H1 (cell line): ENCODE data around the gene FHAD1. TPM values are rescaled to one million over a fixed set of nuclear protein-coding genes. Genes with fewer than 3 reads are reported as not detected.

Source experiments
- CTCF ChIA-PET: fragments of 300-600 bp; sonication (Branson Sonifier 250); formaldehyde crosslinking; loops from one replicate; lab custom pipeline; 2021; ENCODE audit not compliant: partially characterized antibody; lab: Charles Lee
- POLR2A ChIA-PET: fragments of 300-600 bp; sonication (Branson Sonifier 250); formaldehyde crosslinking; loops from one replicate; lab custom pipeline; 2021; ENCODE audit warnings: inconsistent platforms; ENCODE audit not compliant: partially characterized antibody; lab: Charles Lee
- DNase-seq, 2 experiments: peaks; one replicate each; pipeline versions ENCODE4 v3.0.0 to v3.0.0-alpha.2; 2010 to 2022; ENCODE audit warnings: low spot score in 2 of 2, low read depth in 1 of 2, mixed read lengths in 1 of 2
- FAIRE-seq: peaks from 2 replicates; lab custom pipeline; 2011; peaks lifted over from hg19 to GRCh38; lab: Jason Lieb, UNC
- H2AFZ ChIP-seq: 2 replicates; pipeline ENCODE4 v1.8.1; 2012; ENCODE audit warnings: low read length, inconsistent platforms
- H2AK5ac ChIP-seq: 2 replicates; pipeline ENCODE4 v1.6.1; 2013; ENCODE audit warnings: low read depth, low read length
- H2BK120ac ChIP-seq: replicated peaks from 2 replicates; pipeline ENCODE3; 2013; ENCODE audit warnings: low read depth, low read length, inconsistent platforms
- H2BK12ac ChIP-seq: 2 replicates; pipeline ENCODE4 v1.6.1; 2013; ENCODE audit warnings: low read depth, low read length
- H2BK15ac ChIP-seq: 2 replicates; pipeline ENCODE4 v1.6.1; 2013; ENCODE audit warnings: low read length
- H2BK20ac ChIP-seq: 2 replicates; pipeline ENCODE4 v1.6.1; 2013; ENCODE audit warnings: low read length
- H2BK5ac ChIP-seq: 2 replicates; pipeline ENCODE4 v1.6.1; 2013; ENCODE audit warnings: low read depth, low read length
- H3K14ac ChIP-seq: 2 replicates; pipeline ENCODE4 v1.6.1; 2013; ENCODE audit warnings: inconsistent platforms; ENCODE audit not compliant: insufficient read length
- H3K18ac ChIP-seq: 2 replicates; pipeline ENCODE4 v1.6.1; 2013; ENCODE audit warnings: low read length; ENCODE audit errors: extremely low read depth
- H3K23ac ChIP-seq: 2 replicates; pipeline ENCODE4 v1.6.1; 2013; ENCODE audit warnings: inconsistent platforms; ENCODE audit not compliant: insufficient read length
- H3K23me2 ChIP-seq: 2 replicates; pipeline ENCODE4 v1.6.1; 2013; ENCODE audit warnings: low read depth, low read length
- H3K27ac ChIP-seq: 2 replicates; pipeline ENCODE4 v1.6.1; 2011; ENCODE audit warnings: low read depth, low read length, inconsistent platforms
- H3K27me3 ChIP-seq, 4 experiments: replicated peaks in 1 of 4; 1 replicate in 1 of 4; 2 replicates in 3 of 4; pipeline versions ENCODE4 v1.6.1 to v1.8.1; 2011 to 2013; ENCODE audit warnings: low read length in 3 of 4, mild to moderate bottlenecking in 3 of 4, inconsistent platforms in 2 of 4, mixed read lengths in 2 of 4, moderate library complexity in 1 of 4; ENCODE audit not compliant: control insufficient read depth in 3 of 4, insufficient read depth in 3 of 4; ENCODE audit errors: extremely low read depth in 1 of 4
- H3K36me3 ChIP-seq, 4 experiments: 2 replicates each; pipeline versions ENCODE4 v1.6.1 to v1.8.1; 2011 to 2013; ENCODE audit warnings: mild to moderate bottlenecking in 4 of 4, low read length in 3 of 4, moderate library complexity in 2 of 4, control low read depth in 1 of 4, inconsistent platforms in 1 of 4; ENCODE audit not compliant: insufficient read depth in 4 of 4, control insufficient read depth in 2 of 4
- H3K4ac ChIP-seq: replicated peaks from 2 replicates; pipeline ENCODE3; 2013; ENCODE audit warnings: low read length, low read depth, mixed read lengths, inconsistent platforms; ENCODE audit not compliant: insufficient read length
- H3K4me1 ChIP-seq, 4 experiments: replicated peaks in 1 of 4; 1 replicate in 1 of 4; 2 replicates in 3 of 4; pipeline versions ENCODE4 v1.6.1 to v1.8.1; 2011 to 2013; ENCODE audit warnings: low read length in 3 of 4, inconsistent platforms in 2 of 4, mixed read lengths in 1 of 4; ENCODE audit not compliant: insufficient read depth in 4 of 4, control insufficient read depth in 3 of 4
- H3K4me2 ChIP-seq, 2 experiments: 2 replicates each; pipeline versions ENCODE4 v1.6.1 to v1.8.1; 2011 to 2013; ENCODE audit warnings: low read depth in 2 of 2, low read length in 2 of 2, control low read depth in 1 of 2, inconsistent platforms in 1 of 2, mild to moderate bottlenecking in 1 of 2; ENCODE audit not compliant: insufficient read depth in 1 of 2
- H3K4me3 ChIP-seq, 4 experiments: fragments of 200-600, 300-600 bp in 1 of 4; sonication (generic), shearing (Covaris generic), sonication (Bioruptor Twin) in 1 of 4; 2 replicates each; pipeline versions ENCODE4 v1.5.1 to v1.8.1; 2011 to 2016; ENCODE audit warnings: low read length in 4 of 4, low read depth in 3 of 4, control low read depth in 2 of 4, inconsistent platforms in 2 of 4, mild to moderate bottlenecking in 2 of 4, mixed read lengths in 1 of 4, moderate library complexity in 1 of 4; ENCODE audit not compliant: insufficient read depth in 2 of 4; ENCODE audit errors: extremely low read depth in 1 of 4
- H3K56ac ChIP-seq: replicated peaks from 2 replicates; pipeline ENCODE3; 2013; ENCODE audit warnings: low read depth, mild to moderate bottlenecking, mixed read lengths, low read length, inconsistent platforms; ENCODE audit not compliant: insufficient read length
- H3K79me1 ChIP-seq: 2 replicates; pipeline ENCODE4 v1.6.1; 2013; ENCODE audit warnings: low read depth, low read length, control low read depth
- H3K79me2 ChIP-seq, 2 experiments: 2 replicates each; pipeline versions ENCODE4 v1.6.1 to v1.8.1; 2012 to 2013; ENCODE audit warnings: low read length in 2 of 2, mild to moderate bottlenecking in 2 of 2, inconsistent platforms in 1 of 2; ENCODE audit not compliant: insufficient read depth in 2 of 2, control insufficient read depth in 1 of 2
- H3K9ac ChIP-seq, 4 experiments: replicated peaks in 1 of 4; 1 replicate in 1 of 4; 2 replicates in 3 of 4; pipeline versions ENCODE4 v1.6.1 to v1.8.1; 2011 to 2013; ENCODE audit warnings: low read depth in 3 of 4, low read length in 3 of 4, control low read depth in 2 of 4, mild to moderate bottlenecking in 2 of 4, moderate library complexity in 2 of 4, inconsistent platforms in 1 of 4; ENCODE audit errors: extremely low read depth in 1 of 4
- H3K9me3 ChIP-seq, 2 experiments: 2 replicates each; pipeline versions ENCODE4 v1.6.1 to v1.8.1; 2012 to 2013; ENCODE audit warnings: mild to moderate bottlenecking in 2 of 2, moderate library complexity in 2 of 2, control low read depth in 1 of 2, inconsistent platforms in 1 of 2, low read depth in 1 of 2, low read length in 1 of 2, mixed read lengths in 1 of 2; ENCODE audit not compliant: insufficient read depth in 2 of 2
- H4K20me1 ChIP-seq, 2 experiments: replicated peaks in 1 of 2; 2 replicates each; pipeline versions ENCODE3 to v1.8.1; 2011 to 2013; ENCODE audit warnings: inconsistent platforms in 2 of 2, low read length in 2 of 2, mild to moderate bottlenecking in 1 of 2; ENCODE audit not compliant: insufficient read depth in 2 of 2, control insufficient read depth in 1 of 2
- H4K5ac ChIP-seq: 2 replicates; pipeline ENCODE4 v1.6.1; 2013; ENCODE audit warnings: low read length, low read depth, mixed read lengths, inconsistent platforms; ENCODE audit not compliant: insufficient read length
- H4K8ac ChIP-seq: 2 replicates; pipeline ENCODE4 v1.8.0; 2013; ENCODE audit warnings: mild to moderate bottlenecking, moderate library complexity, low read length, inconsistent platforms; ENCODE audit not compliant: insufficient read depth; ENCODE audit errors: extremely low read depth
- H4K91ac ChIP-seq: replicated peaks from 2 replicates; pipeline ENCODE3; 2013; ENCODE audit warnings: low read length, mixed read lengths, inconsistent platforms; ENCODE audit not compliant: insufficient read length
- WGBS, 2 experiments: shearing (Covaris generic) in 1 of 2; methylation state at CpG; one replicate each; pipeline versions ENCODE4 v1.1.6 to v1.1.7; 2013 to 2015; ENCODE audit warnings: low lambda C conversion rate in 2 of 2, mixed read lengths in 2 of 2, inconsistent platforms in 1 of 2, low coverage in 1 of 2, missing lambda C conversion rate in 1 of 2; ENCODE audit not compliant: insufficient replicate concordance in 2 of 2, insufficient coverage in 1 of 2, insufficient read length in 1 of 2; ENCODE audit errors: extremely low coverage in 1 of 2, missing lambda C conversion rate in 1 of 2; 5-methylcytosine and 5-hydroxymethylcytosine counted together
- polyA plus RNA-seq, 7 experiments: library from polyadenylated mRNA; depleted of rRNA in 3 of 7; stranded (reverse) in 5 of 7; unstranded in 2 of 7; fragments of >200 nt in 5 of 7; fragments of 200-250 nt in 2 of 7; gene quantifications; 1 replicate in 5 of 7; 2 replicates in 1 of 7; 4 replicates in 1 of 7; pipeline versions ENCODE4 v1.2.1 to v1.2.3, GENCODE V29; 2011 to 2013; ENCODE audit warnings: missing spikeins in 2 of 7, mixed read lengths in 2 of 7
- total RNA-seq: library from RNA; stranded (reverse); fragmentation: NEBNext Ultra II Directional; extraction: Animal tissue kit (Norgen Biotek cat#: 25700); gene quantifications from 2 replicates; pipeline ENCODE4 v1.2.1, GENCODE V29; 2021
- TF ChIP-seq, protein P1 (sequence below): IDR thresholded peaks from 2 replicates; pipeline ENCODE4 v1.6.1; 2012; ENCODE audit warnings: low read length, inconsistent platforms

FHAD1 gene
- total and polyA plus RNA-seq, 2 of the 8 experiments (the other 6 are each of a cell fraction or from before 2014, with no cell fraction given): 0.39 to 0.69 TPM

DNA sequence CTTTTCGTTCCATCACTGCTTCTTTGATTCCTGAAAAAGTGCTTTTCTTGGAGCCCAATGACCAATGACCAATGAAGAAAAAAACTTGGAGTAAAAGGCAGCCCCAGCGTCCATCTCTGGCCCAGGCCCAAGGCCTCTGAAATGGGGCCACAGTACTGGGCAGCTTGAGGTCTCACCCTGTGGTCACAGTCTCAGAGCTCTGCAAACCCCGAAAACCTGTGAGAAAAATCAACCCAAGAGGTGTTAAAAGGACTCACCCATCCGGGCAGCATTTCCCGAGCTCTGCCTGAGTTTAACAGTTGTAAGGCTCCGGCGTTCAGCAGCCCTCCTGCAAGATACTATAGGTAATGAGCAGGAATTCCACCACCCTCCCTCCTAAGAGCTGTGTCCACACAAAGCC is 160.6 kb downstream of the FHAD1 start:
- Histone ChIP-seq H3K4me3 (no peak overlapping the region), H4K8ac (no peak overlapping the region), H3K79me1 (no peaks in the 10 kb centered on the region), H2BK20ac (no peak overlapping the region), H3K4me1 (peaks cover 0 to 15% (median 3%) of the 10 kb centered on the region in 4 experiments; a peak in 6 of 7 replicates), H4K20me1 (peaks cover 0 to 4% of the 10 kb centered on the region in 2 experiments), H3K36me3 (no peaks in the 10 kb centered on the region), H3K14ac (no peak overlapping the region), H3K9me3 (no peaks in the 10 kb centered on the region), H3K23me2 (peaks cover 8% of the 10 kb centered on the region), H2AK5ac (no peak overlapping the region), H4K5ac (no peak overlapping the region), H3K56ac (no peak overlapping the region), H2BK12ac (no peak overlapping the region), H3K4me2 (no peak overlapping the region), H3K4ac (no peak overlapping the region), H4K91ac (no peak overlapping the region), H2AFZ (no peak overlapping the region), H2BK120ac (no peak overlapping the region), H3K18ac (no peak overlapping the region), H3K23ac (no peak overlapping the region), H2BK5ac (no peak overlapping the region), H3K79me2 (no peaks in the 10 kb centered on the region), H3K27me3 (peaks cover 0 to 19% (median 14%) of the 10 kb centered on the region in 4 experiments; a peak in 6 of 7 replicates), H2BK15ac (no peak overlapping the region), H3K27ac (no peak overlapping the region), H3K9ac (no peak overlapping the region)
- no peak for FAIRE-seq
- ChIA-PET POLR2A (interaction anchor here (0.7 kb wide), 1 partner anchor 13 kb away, joined by 3 read pairs; no protein-coding TSS in a partner anchor), CTCF (interaction anchor here (0.6 to 1.8 kb wide), 5 partner anchors 17 to 84 kb away, joined by 3 to 6 read pairs (median 3); no protein-coding TSS in a partner anchor)
- 83% methylated on average over 7 of the region's 7 CpGs; no CpG with 5 or more reads in 1 of the 2 experiments for whole genome bisulfite sequencing, 2 experiments
- DNase-seq: no peak
- TF ChIP-seq, protein P1, sequence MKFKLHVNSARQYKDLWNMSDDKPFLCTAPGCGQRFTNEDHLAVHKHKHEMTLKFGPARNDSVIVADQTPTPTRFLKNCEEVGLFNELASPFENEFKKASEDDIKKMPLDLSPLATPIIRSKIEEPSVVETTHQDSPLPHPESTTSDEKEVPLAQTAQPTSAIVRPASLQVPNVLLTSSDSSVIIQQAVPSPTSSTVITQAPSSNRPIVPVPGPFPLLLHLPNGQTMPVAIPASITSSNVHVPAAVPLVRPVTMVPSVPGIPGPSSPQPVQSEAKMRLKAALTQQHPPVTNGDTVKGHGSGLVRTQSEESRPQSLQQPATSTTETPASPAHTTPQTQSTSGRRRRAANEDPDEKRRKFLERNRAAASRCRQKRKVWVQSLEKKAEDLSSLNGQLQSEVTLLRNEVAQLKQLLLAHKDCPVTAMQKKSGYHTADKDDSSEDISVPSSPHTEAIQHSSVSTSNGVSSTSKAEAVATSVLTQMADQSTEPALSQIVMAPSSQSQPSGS: no peak
